Activated effector memory CD4-positive, alpha-beta T cell treated with Interleukin-2 at 50 U/mL for 16 hours (primary cell): ENCODE data around the gene SCCPDH.
"Not testable (repeated sequence)": the region's sequence is repeated elsewhere in the genome, so short reads cannot be mapped to it uniquely, and the experiment has no call there.

Experiments used
- DNase-seq: peaks from one replicate; pipeline ENCODE4 v3.0.0-alpha.2; 2020

The SCCPDH gene

DNA sequence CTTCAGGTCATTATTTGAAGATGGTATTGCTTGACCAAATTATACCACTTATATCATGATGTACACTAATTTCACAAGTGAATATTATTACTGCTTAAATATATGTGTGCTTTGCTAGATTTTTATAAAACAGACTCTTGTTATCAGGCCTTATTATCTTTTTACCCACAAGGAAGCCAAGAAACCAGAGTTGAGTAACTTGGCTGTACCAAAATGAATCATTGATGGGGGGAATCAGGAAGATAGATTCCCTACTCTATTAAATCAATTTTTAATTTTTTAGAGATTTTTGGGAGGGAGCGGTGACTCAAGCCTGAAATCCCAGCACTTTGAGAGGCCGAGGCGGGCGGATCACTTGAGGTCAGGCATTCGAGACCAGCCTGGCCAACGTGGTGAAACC lies 16.0 kb upstream of the SCCPDH start:
- no peak for DNase-seq

- no peak for DNase-seq
These were observed 15.0 kb upstream of the SCCPDH start for GRCh38 chr1:246709196-246709595.

GRCh38 chr1:246709835-246710234 lies 14.4 kb upstream of the SCCPDH start:
- no peak for DNase-seq

- DNase-seq = no peak
These were observed 12.6 kb upstream of the SCCPDH start for GRCh38 chr1:246711548-246712003.

DNA sequence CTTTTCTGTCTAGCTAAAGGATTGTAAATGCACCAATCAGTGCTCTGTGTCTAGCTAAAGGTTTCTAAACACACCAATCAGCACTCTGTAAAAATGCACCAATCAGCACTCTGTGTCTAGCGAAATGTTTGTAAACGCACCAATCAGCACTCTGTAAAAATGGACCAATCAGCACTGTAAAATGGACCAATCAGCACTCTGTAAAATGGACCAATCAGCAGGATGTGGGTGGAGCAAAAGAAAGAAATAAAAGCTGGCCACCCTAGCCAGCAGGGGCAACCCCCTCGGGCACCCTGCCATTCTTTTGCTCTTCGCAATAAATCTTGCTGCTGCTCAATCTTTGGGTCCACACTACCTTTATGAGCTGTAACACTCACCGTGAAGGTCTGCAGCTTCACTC lies 11.8 kb upstream of the SCCPDH start:
- DNase-seq = not testable (repeated sequence)

DNA sequence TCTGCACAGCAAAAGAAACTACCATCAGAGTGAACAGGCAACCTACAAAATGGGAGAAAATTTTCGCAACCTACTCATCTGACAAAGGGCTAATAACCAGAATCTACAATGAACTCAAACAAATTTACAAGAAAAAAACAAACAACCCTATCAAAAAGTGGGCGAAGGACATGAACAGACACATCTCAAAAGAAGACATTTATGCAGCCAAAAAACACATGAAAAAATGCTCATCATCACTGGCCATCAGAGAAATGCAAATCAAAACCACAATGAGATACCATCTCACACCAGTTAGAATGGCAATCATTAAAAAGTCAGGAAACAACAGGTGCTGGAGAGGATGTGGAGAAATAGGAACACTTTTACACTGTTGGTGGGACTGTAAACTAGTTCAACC lies 4.8 kb upstream of the SCCPDH start:
- not testable (repeated sequence) for DNase-seq

DNA sequence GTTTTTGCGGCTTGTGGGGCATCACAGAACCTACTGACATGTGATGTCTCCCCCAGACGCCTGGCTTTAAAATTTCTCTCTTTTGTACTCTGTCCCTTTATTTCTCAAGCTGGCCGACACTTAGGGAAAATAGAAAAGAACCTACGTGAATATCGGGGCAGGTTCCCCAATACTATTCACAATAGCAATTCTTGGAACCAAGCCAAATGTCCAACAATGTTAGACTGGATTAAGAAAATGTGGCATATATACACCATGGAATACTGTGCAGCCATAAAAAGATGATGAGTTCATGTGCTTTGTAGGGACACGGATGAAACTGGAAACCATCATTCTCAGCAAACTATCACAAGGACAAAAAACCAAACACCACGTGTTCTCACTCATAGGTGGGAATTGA lies 3.4 kb upstream of the SCCPDH start:
- not testable (repeated sequence) for DNase-seq

- no peak for DNase-seq
These were observed 1.5 kb upstream of the SCCPDH start for GRCh38 chr1:246722720-246723119.

- no peak for DNase-seq
These were observed 504 bp downstream of the SCCPDH start for GRCh38 chr1:246724731-246725095.

GRCh38 chr1:246725191-246725590 lies 982 bp downstream of the SCCPDH start:
- no peak for DNase-seq

GRCh38 chr1:246726255-246726679 lies 2.1 kb downstream of the SCCPDH start:
- no peak for DNase-seq

- DNase-seq = no peak
These were observed 2.7 kb downstream of the SCCPDH start for GRCh38 chr1:246726881-246727280.

GRCh38 chr1:246727594-246727993 lies 3.4 kb downstream of the SCCPDH start:
- no peak for DNase-seq

DNA sequence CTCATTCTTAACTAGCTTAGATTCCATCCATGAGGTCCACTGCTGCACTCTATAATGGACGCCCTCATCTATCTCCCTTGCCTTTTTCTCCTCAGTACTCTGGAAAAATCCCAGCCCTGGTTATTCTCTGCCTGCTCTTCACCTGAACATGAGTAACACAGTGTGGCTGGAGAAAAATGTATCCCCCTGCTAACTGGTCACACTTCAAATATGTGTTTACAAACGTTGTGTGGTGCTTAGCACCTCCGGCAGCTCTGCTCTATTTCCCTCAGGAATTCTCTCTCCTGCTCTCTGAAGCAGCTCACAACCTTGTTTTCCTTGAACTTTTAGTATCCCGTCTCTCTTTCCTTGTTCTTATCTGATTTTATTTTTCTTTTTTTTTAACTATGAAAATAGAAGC lies 4.1 kb downstream of the SCCPDH start:
- DNase-seq = no peak

- DNase-seq = not testable (repeated sequence)
These were observed 4.8 kb downstream of the SCCPDH start for GRCh38 chr1:246729040-246729439.

DNA sequence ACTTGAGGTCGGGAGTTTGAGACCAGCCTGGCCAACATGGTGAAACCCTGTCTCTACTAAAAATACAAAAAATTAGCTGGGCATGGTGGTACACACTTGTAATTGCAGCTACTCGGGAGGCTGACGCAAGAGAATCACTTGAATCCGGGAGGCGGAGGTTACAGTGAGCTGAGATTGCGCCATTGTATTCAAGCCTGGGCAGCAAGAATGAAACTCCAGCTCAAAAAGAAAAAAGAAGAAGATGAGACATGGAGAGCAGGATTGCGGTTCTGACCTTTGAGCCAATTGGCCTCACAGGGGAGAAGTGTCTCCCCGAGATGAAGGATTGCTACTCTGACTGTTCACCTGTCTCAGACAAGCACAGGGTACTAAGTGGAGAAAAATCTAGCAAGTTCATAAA lies 6.6 kb downstream of the SCCPDH start:
- DNase-seq = no peak

DNA sequence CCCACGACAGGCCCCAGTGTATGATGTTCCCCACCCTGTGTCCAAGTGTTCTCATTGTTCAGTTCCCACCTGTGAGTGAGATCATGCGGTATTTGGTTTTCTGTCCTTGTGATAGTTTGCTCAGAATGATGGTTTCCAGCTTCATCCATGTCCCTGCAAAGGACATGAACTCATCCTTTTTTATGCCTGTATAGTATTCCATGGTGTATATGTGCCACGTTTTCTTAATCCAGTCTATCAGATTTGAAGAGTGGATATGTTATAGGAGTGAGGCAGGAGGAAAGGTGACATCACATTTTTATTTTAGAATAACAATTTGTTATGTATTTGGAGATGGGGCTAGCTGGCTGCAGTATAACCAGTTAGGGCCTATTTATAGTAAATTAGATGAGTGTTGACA lies 7.7 kb downstream of the SCCPDH start:
- DNase-seq = not testable (repeated sequence)

DNA sequence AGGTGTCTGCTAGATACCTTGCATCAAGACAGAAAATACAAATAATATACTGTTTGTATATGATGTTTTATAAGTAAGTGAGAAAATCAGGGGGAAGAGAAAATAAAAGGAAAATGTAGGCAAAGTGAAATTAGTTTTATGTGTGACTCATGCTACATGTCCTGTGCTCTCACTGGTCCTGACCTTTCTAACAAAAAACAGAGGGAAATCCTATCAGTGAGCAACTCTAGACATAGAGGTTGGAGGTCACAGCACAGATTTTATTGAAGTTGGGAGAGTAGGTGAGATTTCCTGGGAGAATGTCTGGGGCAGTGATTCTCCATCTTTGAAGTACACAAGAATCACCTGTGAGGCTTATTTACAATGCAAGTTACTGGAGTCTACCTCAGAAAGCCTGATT lies 9.5 kb downstream of the SCCPDH start:
- DNase-seq = no peak

DNA sequence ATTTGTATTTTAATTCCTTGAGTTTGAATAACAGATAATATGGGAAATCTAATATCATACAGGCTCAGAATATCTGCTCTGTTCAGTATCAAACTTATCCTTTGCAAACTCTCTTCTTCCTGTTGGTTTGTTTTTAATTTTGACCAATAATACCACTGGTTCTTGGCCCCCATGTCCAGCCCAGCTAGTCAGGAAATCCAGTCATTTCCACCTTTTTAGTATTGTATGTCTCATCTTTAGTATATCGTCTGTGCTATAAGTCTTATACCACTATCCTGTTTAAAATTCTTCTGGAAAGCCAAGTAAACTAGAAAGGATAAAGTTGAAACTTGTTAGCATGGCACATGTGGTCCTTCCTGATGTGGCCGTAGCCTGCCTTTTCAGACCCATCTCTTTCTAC lies 10.7 kb downstream of the SCCPDH start:
- no peak for DNase-seq

DNA sequence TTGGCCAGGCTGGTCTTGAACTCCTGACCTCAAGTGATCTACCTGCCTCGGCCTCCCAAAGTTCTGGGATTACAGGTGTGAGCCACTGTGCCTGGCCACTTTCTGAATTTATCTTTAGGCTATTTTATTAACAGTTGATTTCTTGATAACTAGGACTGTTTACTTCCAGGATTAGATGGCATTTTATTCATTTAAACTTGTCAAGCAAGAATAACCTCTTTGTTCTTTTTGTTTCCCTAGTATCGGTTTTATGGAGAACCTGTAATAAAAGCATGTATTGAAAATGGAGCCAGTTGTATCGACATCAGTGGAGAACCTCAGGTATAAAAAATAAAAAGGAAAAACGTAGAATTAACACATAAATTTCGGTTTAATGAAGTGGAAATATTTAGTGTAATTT lies 11.5 kb downstream of the SCCPDH start:
- no peak for DNase-seq

GRCh38 chr1:246742396-246742795 lies 18.2 kb downstream of the SCCPDH start:
- no peak for DNase-seq

DNA sequence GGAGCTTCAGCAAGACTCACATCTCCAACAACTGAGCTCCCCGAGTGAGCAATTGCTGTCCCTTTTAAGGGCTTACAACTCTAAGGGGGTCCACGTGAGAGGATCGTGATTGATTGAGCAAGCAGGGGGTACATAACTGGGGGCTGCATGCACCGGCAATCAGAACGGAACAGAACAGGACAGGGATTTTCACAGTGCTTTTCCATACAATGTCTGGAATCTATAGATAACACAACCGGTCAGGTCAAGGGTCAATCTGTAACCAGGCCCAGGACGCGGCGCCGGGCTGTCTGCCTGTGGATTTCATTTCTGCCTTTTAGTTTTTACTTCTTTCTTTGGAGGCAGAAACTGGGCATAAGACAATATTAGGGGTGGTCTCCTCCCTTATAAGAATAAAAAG lies 21.9 kb downstream of the SCCPDH start:
- not testable (repeated sequence) for DNase-seq

- no peak for DNase-seq
These were observed 23.8 kb downstream of the SCCPDH start for GRCh38 chr1:246748006-246748405.

DNA sequence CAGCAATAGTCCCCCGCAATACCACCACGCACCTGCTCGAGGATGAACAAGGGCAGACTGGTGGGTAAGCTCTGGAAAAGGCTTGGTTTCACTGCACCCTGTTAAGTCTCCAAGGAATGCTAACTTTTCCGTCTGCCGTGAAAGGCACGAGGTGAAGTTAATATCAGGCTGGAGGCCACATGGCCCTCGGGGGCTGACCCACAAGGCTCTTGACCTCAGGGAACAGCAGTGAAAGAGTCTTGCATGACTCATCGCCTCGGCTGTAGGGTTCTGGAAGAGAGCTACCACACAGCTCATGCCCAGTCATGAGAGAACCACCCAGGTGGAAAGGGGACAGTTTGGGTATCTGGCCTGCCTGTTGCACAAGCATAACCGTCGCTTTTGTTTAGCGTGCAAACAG lies 24.7 kb downstream of the SCCPDH start:
- DNase-seq = no peak

DNA sequence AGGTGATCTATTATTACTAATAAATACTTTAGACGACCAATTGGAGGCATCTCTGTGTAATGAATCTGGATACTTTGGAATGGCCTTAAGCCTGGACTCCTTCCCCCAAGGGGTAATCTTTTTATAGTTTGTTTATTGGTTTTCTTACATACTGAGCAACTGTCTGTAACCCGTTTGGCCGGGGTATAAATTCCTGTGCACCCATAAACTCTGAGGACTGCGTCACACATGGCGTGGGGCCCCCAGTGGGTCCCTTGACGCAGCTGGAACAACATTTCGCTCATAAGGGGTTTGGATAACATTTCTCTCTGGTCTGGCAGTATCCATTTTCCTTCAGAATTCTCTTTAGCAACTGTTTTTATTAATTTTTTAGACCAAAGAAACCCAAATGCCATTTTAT lies 26.5 kb downstream of the SCCPDH start:
- no peak for DNase-seq
